Measurements from ENCODE around the gene ESPNL.
A peak's percentile ranks its signal among the peaks of the same experiment; 100 is the strongest.

ESPNL gene

GRCh38 chr2:238163481-238164198 is 63.5 kb downstream of the ESPNL start:
- Mint-ChIP-seq H3K27me3 (ENCODE audit: low read depth, poor library complexity) (peaks cover 66% of the 10 kb centered on the region), H3K4me3 (no peak overlapping the region)
- peak; percentile 52 for DNase-seq

GRCh38 chr2:238164906-238165287 is 64.8 kb downstream of the ESPNL start:
- no peaks in the 10 kb centered on the region for H3K9me3 Mint-ChIP-seq
- peaks cover 23% of the 10 kb centered on the region for H3K4me1 Mint-ChIP-seq
- peaks cover 7% of the 10 kb centered on the region for H3K36me3 Mint-ChIP-seq (ENCODE audit: low read depth)
- peaks cover 58% of the 10 kb centered on the region for H3K27me3 Mint-ChIP-seq (ENCODE audit: low read depth, poor library complexity)
- DNase-seq, result no peak
- no peak for TF ChIP-seq CTCF (IDR thresholded peaks at IDR 0.05)
- H3K27ac Mint-ChIP-seq, result no peak overlapping the region
- H3K4me3 Mint-ChIP-seq, result peak overlapping the region; percentile 68

More at GRCh38 chr2:238163481-238164198, 63.5 kb downstream of the ESPNL start:
- Mint-ChIP-seq H3K4me1 (peaks cover 27% of the 10 kb centered on the region), H3K27ac (no peak overlapping the region), H3K36me3 (ENCODE audit: low read depth) (peaks cover 3% of the 10 kb centered on the region), H3K9me3 (no peaks in the 10 kb centered on the region)
- TF ChIP-seq CTCF (IDR thresholded peaks at IDR 0.05), result no peak

- TF ChIP-seq CTCF (IDR thresholded peaks at IDR 0.05), result no peak
- peaks cover 53% of the 10 kb centered on the region for H3K27me3 Mint-ChIP-seq (ENCODE audit: low read depth, poor library complexity)
- H3K27ac Mint-ChIP-seq, result no peak overlapping the region
- H3K4me3 Mint-ChIP-seq, result peak overlapping the region; percentile 68
- H3K9me3 Mint-ChIP-seq, result no peaks in the 10 kb centered on the region
- peaks cover 24% of the 10 kb centered on the region for H3K4me1 Mint-ChIP-seq
- no peak for DNase-seq
- peaks cover 12% of the 10 kb centered on the region for H3K36me3 Mint-ChIP-seq (ENCODE audit: low read depth)
Observed at GRCh38 chr2:238165288-238165921, 65.3 kb downstream of the ESPNL start.

- Mint-ChIP-seq H3K27ac (no peak overlapping the region), H3K9me3 (no peaks in the 10 kb centered on the region), H3K36me3 (ENCODE audit: low read depth) (peaks cover 22% of the 10 kb centered on the region), H3K27me3 (ENCODE audit: low read depth, poor library complexity) (peaks cover 41% of the 10 kb centered on the region), H3K4me3 (no peak overlapping the region), H3K4me1 (peaks cover 11% of the 10 kb centered on the region)
- no peak for DNase-seq
- no peak for TF ChIP-seq CTCF (IDR thresholded peaks at IDR 0.05)
Observed at GRCh38 chr2:238166391-238167343, 66.5 kb downstream of the ESPNL start.

GRCh38 chr2:238167344-238167715 is 67.2 kb downstream of the ESPNL start:
- Mint-ChIP-seq H3K27me3 (ENCODE audit: low read depth, poor library complexity) (peaks cover 35% of the 10 kb centered on the region), H3K36me3 (ENCODE audit: low read depth) (peaks cover 28% of the 10 kb centered on the region), H3K9me3 (no peaks in the 10 kb centered on the region), H3K4me1 (peaks cover 11% of the 10 kb centered on the region), H3K4me3 (no peak overlapping the region), H3K27ac (peak overlapping the region; percentile 36)
- no peak for DNase-seq
- no peak for TF ChIP-seq CTCF (IDR thresholded peaks at IDR 0.05)

Measured in nephron progenitor cell (in vitro differentiated cells).